Adipose tissue (tissue), 3 donors: Measurements from ENCODE around the gene CORO2A. TPM values are rescaled to one million over a fixed set of nuclear protein-coding genes. Genes with fewer than 3 reads are reported as not detected.

Experiments
- H3K27ac ChIP-seq: one replicate; pipeline ENCODE4 v1.5.1; 2013; ENCODE audit warnings: low read depth, low read length
- WGBS, 3 donors: extraction: QIAGEN DNeasy Blood & Tissue Kit; methylation state at CpG; one replicate each; pipeline ENCODE4 v1.1.7; 2013; 5-methylcytosine and 5-hydroxymethylcytosine counted together
- polyA plus RNA-seq, 3 donors: library from polyadenylated mRNA; stranded (reverse); fragments of 200-250 nt; gene quantifications; one replicate each; pipeline ENCODE4 v1.2.3, GENCODE V29; 2013
- donor health status: healthy with polysubstance abuse.
- donor health status: Bipolar disorder and iron deficiency.
- donor health status: healthy.

The CORO2A gene
- polyA plus RNA-seq, 3 donors = 0.36 to 1.2 (median 0.90) TPM

DNA sequence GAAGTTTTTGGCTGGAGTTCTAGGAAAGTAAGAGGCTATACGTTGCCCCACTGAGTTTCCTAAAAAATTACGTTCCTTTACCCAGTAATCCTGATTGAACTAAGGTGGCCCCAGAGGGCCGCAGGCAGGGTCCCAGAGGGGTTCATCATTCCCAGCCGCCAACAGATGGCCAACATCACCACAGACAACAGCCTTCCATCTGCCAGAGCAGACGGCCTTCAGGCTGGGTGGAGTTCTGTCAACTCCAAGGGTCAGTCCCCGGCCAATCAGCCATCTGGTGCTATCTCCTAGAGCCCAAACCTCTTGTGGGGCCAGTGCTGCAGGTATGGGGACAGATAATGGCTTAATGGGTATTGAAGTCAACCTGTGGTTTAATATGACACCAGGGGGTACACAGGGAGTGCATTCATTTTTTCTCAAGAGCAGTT lies 32.6 kb upstream of the CORO2A start:
- 87 to 91% (median 88%) methylated on average over 6 of the region's 6 CpGs for WGBS, 3 donors
- H3K27ac ChIP-seq = no peak overlapping the region

GRCh38 chr9:98222885-98223691 lies 30.7 kb upstream of the CORO2A start:
- H3K27ac ChIP-seq = no peak overlapping the region
- 65 to 80% (median 65%) methylated on average over 5 of the region's 5 CpGs for WGBS, 3 donors

GRCh38 chr9:98220911-98221310 lies 28.5 kb upstream of the CORO2A start:
- H3K27ac ChIP-seq = no peak overlapping the region
- WGBS, 3 donors = 92 to 94% (median 94%) methylated on average over 21 of the region's 21 CpGs

GRCh38 chr9:98219794-98220370 lies 27.4 kb upstream of the CORO2A start:
- no peak overlapping the region for H3K27ac ChIP-seq
- WGBS, 3 donors = 94 to 96% (median 94%) methylated on average over 11 of the region's 11 CpGs

- WGBS, 3 donors = 84 to 92% (median 86%) methylated on average over 7 of the region's 7 CpGs
- no peak overlapping the region for H3K27ac ChIP-seq
Measured at GRCh38 chr9:98219364-98219716, 26.9 kb upstream of the CORO2A start.

DNA sequence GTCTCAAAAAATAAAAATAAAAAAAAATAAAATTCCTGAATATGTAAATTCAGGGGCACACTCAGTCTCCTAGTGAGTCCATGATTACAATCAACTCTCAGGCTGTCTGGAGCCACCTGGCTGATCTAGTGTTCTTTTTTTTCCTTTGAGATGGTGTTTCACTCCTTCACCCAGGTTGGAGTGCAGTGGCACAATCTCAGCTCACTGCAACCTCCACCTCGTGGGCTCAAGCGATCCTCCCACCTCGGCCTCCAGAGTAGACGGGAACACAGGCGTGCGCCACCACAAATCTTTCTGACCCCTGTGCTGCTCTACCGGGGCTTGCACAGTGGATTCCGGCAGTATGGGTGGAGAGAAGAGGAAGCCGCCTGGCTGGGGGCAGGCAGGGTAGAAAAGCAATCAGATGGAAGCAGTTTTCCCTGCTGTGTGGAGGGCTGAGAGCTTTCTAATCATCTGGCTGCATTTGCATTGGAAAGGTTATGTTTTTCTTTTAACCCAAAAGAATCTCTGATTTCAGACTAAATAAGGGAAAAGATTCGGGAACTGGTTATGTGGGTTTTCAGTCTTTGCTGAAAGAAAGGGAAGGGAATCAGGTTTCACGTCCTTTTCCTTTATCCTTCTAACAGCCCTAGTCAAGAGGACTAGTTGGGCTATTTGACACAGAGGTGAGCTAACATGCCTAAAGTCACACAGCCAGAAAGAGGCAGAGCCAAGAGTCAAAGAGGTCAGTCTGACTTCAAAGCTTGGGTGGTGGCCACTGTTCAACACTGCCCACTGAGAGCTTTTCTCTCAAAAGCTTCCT lies 26.3 kb upstream of the CORO2A start:
- no peak overlapping the region for H3K27ac ChIP-seq
- 84 to 95% (median 91%) methylated on average over 11 of the region's 11 CpGs for WGBS, 3 donors

GRCh38 chr9:98217255-98217654 lies 24.8 kb upstream of the CORO2A start:
- no peak overlapping the region for H3K27ac ChIP-seq
- 82 to 100% (median 96%) methylated on average over 2 of the region's 2 CpGs for WGBS, 3 donors

DNA sequence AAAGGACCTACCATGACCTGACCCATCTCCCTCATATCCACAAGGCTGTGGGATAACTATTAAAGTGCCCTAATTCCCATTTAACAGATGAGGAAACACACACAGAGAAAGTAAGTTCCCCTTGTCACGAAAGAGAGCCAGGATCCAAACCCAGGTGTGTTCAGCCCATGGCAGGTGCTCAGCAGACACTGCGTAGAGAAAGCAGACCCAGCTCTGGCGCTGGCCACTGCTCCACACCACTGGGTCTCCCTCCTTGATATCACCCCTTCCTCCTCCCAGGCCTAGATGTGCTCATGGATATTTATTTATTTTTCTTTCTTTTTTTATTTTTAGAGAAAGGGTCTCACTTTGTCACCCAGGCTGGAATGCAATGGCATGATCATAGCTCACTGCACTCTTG lies 24.0 kb upstream of the CORO2A start:
- no peak overlapping the region for H3K27ac ChIP-seq
- 93 to 97% (median 94%) methylated on average over 3 of the region's 3 CpGs for WGBS, 3 donors

GRCh38 chr9:98215821-98216220 lies 23.4 kb upstream of the CORO2A start:
- H3K27ac ChIP-seq = no peak overlapping the region
- 73 to 83% (median 81%) methylated on average over 9 of the region's 9 CpGs for WGBS, 3 donors

DNA sequence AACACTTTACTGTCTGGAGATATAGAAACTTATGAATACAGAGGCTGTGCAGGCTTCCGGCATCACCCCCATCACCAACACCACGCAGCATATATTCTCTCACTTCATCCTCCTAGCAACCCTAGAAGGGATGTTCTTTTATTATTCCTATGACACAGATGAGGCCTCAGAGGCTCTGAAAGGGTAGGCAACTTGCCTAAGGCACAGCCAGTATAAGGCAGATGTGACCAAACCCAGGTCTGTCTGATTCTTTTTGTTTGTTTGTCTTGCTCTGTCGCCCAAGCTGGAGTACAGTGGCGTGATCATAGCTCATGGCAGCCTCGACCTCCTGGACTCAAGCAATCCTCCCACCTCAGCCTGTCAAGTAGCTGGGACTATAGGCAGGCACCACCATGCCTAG lies 22.8 kb upstream of the CORO2A start:
- WGBS, 3 donors = 81 to 89% (median 85%) methylated on average over 5 of the region's 5 CpGs
- no peak overlapping the region for H3K27ac ChIP-seq

- WGBS, 3 donors = 65 to 92% (median 81%) methylated on average over 6 of the region's 6 CpGs
- no peak overlapping the region for H3K27ac ChIP-seq
Measured at GRCh38 chr9:98214811-98215210, 22.4 kb upstream of the CORO2A start.

DNA sequence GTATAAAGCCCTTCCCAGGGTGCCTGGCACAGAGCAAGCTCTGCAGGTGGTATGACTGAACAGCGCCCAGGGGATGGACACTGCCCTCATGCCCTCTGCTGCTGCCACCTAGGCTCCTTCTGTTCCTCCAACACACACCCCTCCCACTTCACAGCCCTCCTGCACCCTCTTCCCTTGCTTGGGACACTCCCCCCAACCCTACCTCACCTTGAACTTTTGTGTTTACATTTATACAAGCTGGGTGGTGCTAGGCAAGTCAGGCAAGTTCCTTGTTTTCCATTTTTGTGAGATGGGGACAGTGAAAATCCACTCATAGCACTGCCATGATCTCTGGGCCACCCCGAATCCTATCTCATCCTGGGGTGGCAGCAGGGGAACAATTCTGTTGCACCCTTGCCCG lies 18.8 kb upstream of the CORO2A start:
- 93 to 99% (median 93%) methylated on average over 3 of the region's 3 CpGs for WGBS, 3 donors
- no peak overlapping the region for H3K27ac ChIP-seq

- H3K27ac ChIP-seq = no peak overlapping the region
- WGBS, 3 donors = 91 to 92% (median 92%) methylated on average over 9 of the region's 9 CpGs
Measured at GRCh38 chr9:98210435-98210834, 18.0 kb upstream of the CORO2A start.

GRCh38 chr9:98209530-98209929 lies 17.1 kb upstream of the CORO2A start:
- WGBS, 3 donors = 80 to 85% (median 84%) methylated on average over 3 of the region's 3 CpGs
- no peak overlapping the region for H3K27ac ChIP-seq

GRCh38 chr9:98208635-98209034 lies 16.2 kb upstream of the CORO2A start:
- H3K27ac ChIP-seq = no peak overlapping the region
- 94 to 96% (median 95%) methylated on average over 19 to 20 of the region's 20 CpGs for WGBS, 3 donors

DNA sequence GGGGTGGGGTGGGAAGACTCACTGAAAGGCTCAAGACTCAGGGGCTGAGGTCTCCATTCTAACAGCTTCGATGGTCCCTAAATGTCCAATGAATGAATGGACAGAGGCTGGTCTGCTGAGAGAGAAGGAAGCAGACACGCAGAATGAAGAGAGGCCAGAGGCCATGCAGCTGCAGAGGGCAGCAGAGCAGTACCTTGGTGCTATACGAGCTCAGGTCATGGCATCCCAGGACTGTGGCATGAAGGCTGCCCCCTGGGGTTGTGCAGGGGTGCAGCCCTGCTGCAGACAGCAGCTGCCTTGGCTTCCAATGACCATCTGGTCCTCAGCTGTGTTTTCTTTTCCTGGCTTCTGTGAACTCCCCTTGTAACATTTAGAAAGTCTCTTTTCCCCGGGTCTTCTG lies 15.2 kb upstream of the CORO2A start:
- H3K27ac ChIP-seq = no peak overlapping the region
- WGBS, 3 donors = 82 to 92% (median 86%) methylated on average over 4 of the region's 4 CpGs

GRCh38 chr9:98206754-98207153 lies 14.3 kb upstream of the CORO2A start:
- 29 to 51% (median 50%) methylated on average over 2 of the region's 2 CpGs for WGBS, 3 donors
- H3K27ac ChIP-seq = no peak overlapping the region

GRCh38 chr9:98204692-98205091 lies 12.3 kb upstream of the CORO2A start:
- 61 to 71% (median 66%) methylated on average over 4 of the region's 4 CpGs for WGBS, 3 donors
- no peak overlapping the region for H3K27ac ChIP-seq

DNA sequence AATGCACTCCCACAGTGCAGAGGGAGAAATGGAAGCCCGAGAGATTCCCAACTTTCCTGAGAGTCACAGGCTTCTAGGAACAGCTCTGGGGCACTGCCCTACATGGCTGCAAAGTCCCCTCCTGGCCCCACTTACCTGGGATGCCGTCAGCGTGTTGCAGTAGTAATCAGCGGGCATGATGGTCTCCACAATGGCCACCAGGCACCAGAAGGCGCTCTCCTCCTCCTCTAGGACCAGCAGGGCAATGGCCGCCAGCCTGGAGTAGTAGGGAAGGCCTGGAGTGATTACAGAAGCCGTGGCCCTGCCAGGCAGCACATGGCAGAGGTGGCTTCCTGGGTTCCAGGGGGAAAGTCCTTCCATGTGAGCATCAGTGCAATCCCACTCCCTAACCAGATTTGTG lies 10.7 kb upstream of the CORO2A start:
- H3K27ac ChIP-seq = no peak overlapping the region
- 75 to 91% (median 89%) methylated on average over 7 of the region's 7 CpGs for WGBS, 3 donors
